GM10248 (cell line): ENCODE data around the gene CPN2.

ENCODE experiments used
- CTCF ChIA-PET: fragments of 300-600 bp; sonication (Branson Sonifier 250); formaldehyde crosslinking; extraction: SDS; loops from one replicate; lab custom pipeline; 2021; ENCODE audit warnings: antibody characterized with exemption; lab: Yijun Ruan, JAX
- POLR2A ChIA-PET: fragments of 350-650 bp; sonication (Branson Sonifier 250); formaldehyde crosslinking; extraction: SDS; loops from one replicate; lab custom pipeline; 2020; ENCODE audit warnings: antibody characterized with exemption; lab: Yijun Ruan, JAX
- DNase-seq: peaks from one replicate; pipeline ENCODE4 v3.0.0; 2012; ENCODE audit errors: extremely low spot score
- TF ChIP-seq, protein P1 (sequence below): IDR thresholded peaks from 2 replicates; pipeline ENCODE4 v1.5.1; 2012; ENCODE audit warnings: mild to moderate bottlenecking, low read depth; ENCODE audit errors: extremely low read depth, missing control alignments, control extremely low read depth

Gene CPN2

DNA sequence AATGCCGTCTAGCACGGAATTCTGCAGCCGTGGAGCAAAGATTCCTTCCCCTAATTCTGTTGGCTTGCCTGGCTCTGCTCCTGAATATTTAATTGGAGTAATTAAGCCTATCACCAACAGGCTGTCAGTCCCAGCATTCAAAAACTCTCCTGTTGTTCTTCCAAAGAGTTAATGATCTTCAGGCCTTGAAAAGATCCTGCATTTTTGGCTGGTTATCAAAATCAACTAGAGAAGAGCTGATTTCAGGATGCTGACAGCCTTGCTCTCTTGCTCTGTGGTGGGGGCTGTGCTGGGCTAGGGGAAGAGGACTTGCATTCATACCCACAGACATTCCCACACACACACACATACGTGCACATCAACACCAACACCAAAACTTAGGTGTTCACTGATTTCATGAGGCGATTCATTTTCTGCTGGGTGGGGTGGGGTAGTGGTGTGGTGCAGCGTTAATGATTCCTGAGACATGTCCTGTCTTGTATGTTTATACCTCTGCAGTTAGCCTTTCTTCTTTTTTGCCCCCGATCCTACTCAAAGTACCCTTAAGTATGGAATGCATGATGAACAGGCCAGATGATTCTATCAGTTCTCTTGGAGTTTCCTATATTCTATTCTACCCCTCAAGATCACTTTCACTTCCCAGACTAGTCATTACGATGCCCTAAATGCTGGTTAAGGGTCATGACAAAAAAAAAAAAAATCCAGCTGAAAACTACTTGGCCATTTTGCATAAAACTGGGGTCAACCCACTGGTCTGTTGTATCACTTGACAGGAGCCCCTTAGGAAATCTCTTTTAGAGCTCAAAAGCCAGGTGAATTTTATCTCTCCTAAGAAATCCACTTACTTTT is 42.3 kb downstream of the CPN2 start:
- POLR2A ChIA-PET, result interaction anchor here (0.6 kb wide), 1 partner anchor 281 kb away, joined by 3 read pairs; no protein-coding TSS in a partner anchor
- CTCF ChIA-PET, result interaction anchor here (0.6 to 2.2 kb wide), 6 partner anchors 7 to 1482 kb away, joined by 3 to 15 read pairs (median 4); no protein-coding TSS in a partner anchor
- TF ChIP-seq, protein P1, sequence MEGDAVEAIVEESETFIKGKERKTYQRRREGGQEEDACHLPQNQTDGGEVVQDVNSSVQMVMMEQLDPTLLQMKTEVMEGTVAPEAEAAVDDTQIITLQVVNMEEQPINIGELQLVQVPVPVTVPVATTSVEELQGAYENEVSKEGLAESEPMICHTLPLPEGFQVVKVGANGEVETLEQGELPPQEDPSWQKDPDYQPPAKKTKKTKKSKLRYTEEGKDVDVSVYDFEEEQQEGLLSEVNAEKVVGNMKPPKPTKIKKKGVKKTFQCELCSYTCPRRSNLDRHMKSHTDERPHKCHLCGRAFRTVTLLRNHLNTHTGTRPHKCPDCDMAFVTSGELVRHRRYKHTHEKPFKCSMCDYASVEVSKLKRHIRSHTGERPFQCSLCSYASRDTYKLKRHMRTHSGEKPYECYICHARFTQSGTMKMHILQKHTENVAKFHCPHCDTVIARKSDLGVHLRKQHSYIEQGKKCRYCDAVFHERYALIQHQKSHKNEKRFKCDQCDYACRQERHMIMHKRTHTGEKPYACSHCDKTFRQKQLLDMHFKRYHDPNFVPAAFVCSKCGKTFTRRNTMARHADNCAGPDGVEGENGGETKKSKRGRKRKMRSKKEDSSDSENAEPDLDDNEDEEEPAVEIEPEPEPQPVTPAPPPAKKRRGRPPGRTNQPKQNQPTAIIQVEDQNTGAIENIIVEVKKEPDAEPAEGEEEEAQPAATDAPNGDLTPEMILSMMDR, result no peak
- DNase-seq, result no peak

GRCh38 chr3:194307849-194308248 is 43.3 kb downstream of the CPN2 start:
- POLR2A ChIA-PET, result no interaction called here
- CTCF ChIA-PET, result interaction anchor here (1.2 to 2.2 kb wide), 4 partner anchors 8 to 562 kb away, joined by 3 to 15 read pairs (median 4); no protein-coding TSS in a partner anchor
- no peak for DNase-seq
- TF ChIP-seq, protein P1, result no peak

- CTCF ChIA-PET, result interaction anchor here (0.7 to 2.2 kb wide), 8 partner anchors 8 to 561 kb away, joined by 3 to 15 read pairs (median 4); no protein-coding TSS in a partner anchor
- DNase-seq, result peak; percentile 61
- TF ChIP-seq, protein P1, result no peak
- POLR2A ChIA-PET, result no interaction called here
Observed at GRCh38 chr3:194306771-194307640, 44.1 kb downstream of the CPN2 start.

DNA sequence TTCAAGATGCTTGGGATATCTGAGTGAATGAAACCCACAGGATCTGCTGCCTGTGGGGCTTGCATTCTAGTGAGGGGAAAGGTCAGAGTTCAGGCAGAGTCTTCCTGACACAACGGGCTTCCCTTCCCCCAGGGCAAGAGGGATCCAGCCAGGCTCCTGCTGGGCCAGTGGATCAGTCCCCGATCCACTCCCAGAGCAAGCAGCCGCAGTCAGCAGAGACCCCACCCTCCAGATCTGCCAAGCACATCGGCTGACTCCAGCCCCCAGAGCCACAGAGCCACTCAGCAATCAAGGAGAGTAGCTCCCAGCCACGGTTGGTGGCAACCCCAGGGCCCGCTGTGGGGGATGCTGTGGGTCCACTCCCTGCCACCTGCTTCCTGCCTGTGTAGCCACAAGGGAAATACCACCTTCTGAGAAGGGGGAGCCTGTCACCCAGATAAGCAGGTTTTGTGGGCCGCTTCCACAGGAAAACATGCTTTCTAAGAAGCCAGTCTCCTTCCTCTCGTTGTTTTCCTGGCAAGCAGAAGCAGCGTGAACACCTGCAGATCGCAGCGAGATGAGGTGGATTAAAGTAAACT is 44.9 kb downstream of the CPN2 start:
- DNase-seq, result no peak
- CTCF ChIA-PET, result interaction anchor here (1.0 to 2.2 kb wide), 6 partner anchors 9 to 174 kb away, joined by 3 to 22 read pairs (median 4); no protein-coding TSS in a partner anchor
- TF ChIP-seq, protein P1, result no peak
- POLR2A ChIA-PET, result no interaction called here

DNA sequence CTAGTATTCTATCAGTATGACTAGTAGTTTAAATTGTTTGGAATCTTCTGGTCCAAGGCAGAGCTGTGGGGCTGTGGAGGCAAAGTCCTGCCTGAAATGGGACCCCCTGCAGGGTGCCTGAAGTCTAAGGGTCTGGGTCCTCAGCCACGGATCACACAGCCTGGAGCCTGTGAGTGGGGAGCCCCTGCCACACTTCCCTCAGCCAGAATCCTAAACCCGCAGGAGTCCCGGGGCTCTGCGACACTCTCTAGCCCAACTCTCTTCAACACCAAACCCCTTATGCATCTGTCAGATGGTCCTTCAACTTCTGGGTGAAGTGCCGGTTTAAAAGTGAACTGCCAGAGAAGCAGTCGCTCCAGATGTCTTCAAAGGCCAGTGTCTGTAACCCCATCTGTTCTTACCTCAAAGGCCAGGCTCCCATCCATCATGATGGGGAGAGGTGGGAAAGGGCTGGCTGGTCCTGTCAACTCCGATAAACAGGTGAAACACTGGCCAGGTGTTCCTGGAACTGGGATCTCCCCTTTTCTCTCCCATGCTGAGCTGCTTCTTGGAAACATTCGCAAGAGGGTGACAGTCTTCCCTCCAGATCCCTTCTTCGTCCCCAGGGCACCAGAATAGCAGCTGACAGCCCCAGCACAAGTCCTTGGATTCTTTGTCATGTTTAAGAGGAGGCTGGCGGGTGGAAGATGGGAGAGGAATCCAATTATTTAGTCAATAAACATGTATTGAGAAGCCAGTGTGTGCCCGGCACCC is 45.6 kb downstream of the CPN2 start:
- TF ChIP-seq, protein P1, result no peak
- POLR2A ChIA-PET, result interaction anchor here (0.6 kb wide), 1 partner anchor 169 kb away, joined by 6 read pairs; no protein-coding TSS in a partner anchor
- CTCF ChIA-PET, result interaction anchor here (0.9 to 2.2 kb wide), 3 partner anchors 10 to 522 kb away, joined by 3 to 22 read pairs (median 5); no protein-coding TSS in a partner anchor
- DNase-seq, result no peak
